ENCODE results near the gene SLC7A4.

Gene SLC7A4

DNA sequence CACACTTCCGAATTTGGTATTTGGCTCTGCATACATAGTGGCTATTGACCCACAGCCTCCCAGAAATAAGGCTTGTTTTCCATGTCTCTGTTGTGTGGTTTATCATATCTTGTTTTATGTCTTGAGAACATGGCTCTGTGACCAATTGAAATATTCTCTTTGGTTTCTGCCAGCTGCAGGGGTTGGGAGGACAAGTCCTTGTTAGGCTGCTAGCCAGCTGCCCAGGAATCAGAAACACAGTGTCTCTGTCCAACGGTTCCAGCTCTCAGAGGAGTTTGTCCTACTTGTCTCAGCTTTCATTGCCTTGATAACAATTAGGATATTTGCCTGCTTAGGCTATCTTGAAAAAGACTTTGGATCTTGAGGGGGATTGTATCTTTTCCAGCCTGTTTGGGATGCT lies 6.0 kb upstream of the SLC7A4 start:
- DNase-seq, result no peak

DNA sequence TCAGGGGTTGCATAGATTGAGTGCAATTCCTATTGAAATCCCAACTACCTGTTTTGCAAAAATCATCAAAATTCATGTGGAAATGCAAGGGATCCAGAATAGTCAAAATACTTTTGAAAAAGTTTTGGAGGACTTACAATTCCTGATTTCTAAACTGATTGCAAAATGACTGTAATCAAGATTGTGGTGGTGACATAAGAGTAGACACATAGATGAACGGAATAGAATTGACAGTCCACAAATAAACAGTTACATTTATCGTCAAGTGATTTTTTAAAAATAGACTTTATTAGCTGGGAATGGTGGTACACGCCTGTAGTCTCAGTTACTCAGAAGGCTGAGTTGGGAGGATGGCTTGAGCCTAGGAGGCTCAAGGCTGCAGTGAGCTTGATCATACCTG lies 2.6 kb upstream of the SLC7A4 start:
- DNase-seq, result no peak

DNA sequence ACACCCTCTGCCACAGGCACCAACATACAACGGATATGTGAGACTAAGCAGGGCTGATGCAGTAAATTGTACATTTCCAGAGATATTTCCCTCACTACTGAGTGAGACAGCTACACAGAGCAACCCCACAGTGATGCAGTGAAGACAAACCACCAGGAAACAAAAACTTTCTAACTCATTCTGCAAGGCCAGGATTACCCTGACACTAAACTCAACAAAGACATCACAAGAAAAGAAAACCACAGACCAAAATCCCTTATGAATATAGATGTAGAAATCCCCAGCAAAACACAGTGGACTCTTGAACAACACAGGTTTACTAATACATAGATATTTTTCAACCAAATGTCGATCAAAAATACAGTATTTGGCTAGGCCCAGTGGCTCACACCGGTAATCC lies 1.5 kb upstream of the SLC7A4 start:
- no peak for DNase-seq

DNA sequence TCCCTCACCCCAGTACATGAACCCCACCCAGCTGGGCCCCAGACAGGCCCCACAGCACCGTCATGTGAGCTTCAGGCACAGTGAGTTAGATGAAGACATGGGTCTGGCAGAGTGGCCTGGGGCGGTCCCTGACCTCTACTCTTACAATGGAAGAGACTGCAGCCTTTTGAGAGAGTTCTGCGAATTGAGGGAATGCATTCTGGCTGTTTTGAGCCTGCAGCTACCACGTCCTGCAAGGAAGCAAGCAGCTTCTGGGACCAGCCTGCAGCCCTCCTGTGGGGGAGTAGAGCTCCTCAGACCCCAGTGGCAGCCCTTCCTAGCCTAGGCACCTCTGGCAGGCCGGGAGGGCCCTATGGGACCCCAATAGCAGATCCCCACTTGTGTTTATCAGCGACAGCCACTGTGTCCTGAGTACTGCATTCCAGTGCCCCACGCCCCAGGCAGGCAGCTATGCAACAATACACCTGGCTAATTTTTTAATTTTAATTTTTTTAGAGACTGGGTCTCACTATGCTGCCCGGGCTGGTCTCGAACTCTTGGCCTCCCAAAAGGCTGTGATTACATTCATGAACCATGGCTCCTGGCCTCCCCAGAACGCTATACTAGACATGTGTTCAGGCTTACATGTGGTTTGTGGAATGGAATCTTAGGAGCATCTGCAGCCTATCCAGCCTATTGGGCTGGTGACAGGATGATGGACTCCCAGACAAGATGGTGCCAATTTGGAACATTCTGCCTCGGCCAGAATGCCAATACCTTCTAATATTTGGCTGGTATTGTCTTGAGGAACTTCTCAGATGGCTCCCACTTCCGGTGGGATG lies 717 bp upstream of the SLC7A4 start:
- no peak for DNase-seq

DNA sequence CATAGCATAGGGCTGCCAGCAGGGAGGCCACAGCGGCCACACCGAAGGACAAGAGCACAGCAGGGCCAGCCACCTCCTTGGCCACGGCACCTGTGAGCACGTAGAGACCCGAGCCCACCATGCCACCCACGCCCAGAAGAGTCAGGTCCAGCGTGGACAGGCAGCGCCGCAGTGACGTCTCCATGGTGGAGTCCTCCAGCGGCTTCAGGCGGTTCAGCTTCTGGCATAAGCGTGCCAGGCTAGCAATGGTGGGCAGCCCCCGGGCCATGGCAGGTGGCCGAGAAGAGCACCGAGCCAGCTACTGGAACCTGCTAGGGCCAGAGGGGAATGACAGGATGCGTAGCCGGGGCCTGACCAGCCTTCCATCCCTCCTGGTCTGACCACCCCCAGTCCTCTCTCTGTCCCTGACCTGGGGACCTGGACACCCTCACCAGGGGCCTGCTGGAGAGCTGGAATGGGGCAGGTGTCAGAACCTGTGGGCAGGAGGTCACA lies 770 bp downstream of the SLC7A4 start:
- DNase-seq, result no peak

DNA sequence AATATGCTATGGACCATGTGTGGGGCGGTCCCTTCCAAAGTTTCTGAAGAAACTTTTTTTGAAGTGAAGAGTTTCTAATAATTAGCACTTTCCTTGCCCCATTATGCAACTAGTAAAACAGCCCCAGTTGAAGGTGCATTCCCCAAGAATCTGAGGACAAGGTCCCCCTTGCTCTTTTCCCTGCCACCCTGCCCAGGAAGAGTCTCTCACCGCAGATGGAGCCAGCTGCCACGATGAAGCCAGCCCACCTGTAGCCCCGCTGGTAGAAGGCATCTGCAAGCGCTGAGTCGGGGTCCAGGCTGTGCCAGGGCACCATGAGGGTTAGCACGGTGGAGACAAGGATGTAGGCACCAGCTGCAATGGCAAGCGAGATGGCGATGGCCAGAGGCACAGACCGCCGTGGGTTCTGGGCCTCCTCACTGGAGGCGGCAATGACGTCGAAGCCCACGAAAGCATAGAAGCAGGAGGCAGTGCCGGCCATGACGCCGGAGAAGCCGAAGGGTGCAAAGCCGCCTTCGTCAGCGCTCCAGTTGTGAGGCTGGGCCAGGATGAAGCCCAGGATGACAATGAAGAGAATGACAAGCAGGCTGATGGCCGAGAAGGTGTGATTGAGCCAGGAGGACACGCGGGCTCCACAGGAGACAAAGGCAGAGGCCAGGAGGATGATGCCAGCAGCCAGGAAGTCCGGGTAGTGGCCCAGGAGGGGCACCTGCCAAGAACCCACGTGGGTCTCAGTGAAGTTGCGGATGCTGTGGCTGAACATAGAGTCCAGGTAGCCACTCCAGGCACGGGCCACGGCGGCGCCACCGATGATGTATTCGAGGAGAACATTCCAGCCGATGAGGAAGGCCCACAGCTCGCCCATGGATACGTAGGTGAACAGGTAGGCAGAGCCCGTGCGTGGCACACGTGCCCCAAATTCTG lies 1.5 kb downstream of the SLC7A4 start:
- DNase-seq, result no peak

DNA sequence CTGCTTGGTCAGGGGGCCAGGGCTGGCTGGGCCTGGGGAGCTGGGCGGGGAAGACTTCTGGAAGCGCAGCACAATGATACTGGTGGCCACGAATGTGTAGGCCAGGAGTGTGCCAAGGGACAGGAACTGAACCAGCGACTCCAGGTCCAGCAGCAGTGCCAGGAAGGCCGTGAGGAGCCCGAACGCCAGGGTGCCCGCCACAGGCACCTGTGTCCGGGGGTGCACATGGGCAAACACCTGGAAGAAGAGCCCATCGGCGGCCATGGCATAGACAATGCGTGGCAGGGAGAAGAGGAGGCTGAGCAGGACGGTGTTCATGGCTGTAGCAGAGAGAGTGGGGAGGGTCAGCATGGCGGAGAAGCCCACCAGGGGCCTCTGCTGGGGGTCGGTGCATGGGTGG lies 2.3 kb downstream of the SLC7A4 start:
- DNase-seq, result no peak

DNA sequence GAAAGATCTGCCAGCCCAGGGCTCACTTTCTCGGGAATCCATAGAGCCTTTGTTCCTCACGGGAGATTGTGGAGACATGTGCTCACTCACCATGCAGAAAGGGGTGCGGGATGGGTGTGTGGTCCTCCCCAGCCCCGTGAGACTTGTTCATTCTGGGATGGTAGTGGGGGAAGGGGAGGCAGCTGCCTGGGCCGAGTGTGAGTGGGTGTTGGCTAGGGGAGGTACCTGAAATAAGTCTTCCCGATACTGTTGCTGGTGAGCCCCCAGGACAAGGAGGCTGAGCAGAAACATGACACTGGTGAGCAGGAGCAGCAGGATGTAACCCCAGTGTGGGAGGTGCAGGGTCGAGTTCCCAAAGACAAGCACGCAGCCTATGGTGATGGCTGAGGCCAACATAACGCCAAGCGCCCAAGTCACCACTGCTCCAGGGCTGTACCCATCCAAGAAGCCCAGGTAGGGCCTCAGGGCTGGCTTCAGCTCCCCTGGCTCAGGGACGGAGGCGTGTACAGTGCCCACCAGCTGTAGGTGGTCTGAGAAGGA lies 2.8 kb downstream of the SLC7A4 start:
- DNase-seq, result no peak

DNA sequence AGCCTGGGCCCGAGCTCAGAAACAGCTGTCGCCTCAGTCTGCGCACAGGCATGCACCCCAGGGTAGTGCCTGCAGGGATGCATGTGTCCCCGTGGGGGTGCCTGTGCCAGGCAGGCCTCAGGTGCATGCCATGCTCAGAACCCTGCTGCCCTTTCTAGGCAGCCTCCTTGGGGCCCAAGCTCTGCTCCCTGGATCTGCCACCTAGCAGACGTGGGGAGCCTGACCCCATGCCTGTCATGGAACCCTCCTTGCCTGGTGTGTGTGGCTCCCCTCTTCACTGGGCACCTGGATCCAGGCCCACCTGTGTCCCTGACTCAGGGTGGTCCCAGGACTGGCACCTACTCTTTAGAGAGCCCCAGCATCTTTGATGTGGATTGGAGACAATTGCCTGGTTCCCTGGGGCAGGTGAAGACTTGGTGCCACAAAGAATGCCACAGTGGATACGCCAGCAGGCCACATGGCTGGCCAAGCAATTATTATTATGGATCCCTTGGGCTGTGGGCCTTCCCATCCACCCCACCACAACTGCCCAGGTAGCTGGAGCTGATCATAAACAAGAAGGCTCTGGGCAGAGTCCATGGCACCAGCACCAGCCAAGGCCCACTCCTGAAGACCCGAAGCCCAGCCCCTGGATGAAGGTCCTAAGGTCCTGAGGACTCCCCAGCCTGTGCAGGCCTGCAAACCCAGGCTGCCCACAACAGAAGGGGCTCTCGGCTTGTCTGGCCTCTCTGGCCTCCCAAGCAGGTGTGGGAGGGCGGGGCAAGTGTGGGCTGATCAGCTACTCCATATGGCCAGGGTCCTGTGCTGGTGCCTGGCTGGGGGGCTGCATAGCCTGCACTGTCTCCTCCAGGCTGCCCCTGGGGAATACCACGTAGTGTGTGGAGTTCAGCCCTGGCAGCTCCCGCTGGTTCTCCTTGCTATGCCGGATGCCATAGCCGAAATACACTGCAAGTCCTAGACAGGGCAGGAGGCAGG lies 3.8 kb downstream of the SLC7A4 start:
- no peak for DNase-seq

DNA sequence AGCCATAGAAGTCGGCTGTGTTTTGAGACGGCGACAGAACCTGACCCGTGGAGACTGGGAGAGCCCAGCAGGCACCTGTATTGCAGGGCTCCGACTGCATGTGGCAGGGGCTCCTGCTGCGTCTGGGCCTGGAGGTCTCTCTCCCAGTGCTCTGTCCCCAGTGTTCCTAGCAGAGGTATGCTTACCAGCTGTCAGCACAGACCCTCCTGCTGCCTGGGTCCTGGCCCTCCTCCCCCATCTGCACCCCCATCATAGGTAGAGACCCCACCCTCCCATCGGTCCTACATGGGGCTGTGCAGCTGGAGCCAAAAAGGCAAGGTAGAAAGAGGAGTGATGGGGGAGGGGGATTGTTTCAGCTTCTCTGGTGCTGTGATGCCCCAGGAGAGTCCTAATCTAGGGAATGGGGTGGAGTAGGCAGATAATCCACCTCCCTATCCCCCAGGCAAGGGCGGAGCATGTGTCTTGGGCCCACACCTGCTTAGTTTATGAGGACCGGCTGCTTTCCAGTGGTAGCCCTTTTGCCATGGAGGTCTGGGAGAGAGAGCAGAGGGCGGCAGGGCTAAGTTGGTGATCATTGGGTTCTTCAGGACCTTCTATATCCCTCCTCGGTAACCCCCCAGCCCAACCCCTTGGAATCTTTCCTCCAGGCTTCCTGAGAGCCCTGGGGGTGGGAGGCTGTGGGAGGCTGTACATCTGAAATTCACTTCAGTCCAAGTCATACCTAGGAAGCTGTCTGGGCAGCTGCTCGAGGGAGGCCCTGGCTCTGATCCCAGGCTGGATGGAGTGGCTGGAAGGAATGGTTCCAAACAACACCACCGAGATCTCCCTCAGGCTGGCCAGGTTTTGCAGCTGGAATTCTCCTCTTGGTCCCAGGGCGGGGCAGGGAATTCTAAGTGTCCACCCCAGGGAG lies 5.3 kb downstream of the SLC7A4 start:
- no peak for DNase-seq

DNA sequence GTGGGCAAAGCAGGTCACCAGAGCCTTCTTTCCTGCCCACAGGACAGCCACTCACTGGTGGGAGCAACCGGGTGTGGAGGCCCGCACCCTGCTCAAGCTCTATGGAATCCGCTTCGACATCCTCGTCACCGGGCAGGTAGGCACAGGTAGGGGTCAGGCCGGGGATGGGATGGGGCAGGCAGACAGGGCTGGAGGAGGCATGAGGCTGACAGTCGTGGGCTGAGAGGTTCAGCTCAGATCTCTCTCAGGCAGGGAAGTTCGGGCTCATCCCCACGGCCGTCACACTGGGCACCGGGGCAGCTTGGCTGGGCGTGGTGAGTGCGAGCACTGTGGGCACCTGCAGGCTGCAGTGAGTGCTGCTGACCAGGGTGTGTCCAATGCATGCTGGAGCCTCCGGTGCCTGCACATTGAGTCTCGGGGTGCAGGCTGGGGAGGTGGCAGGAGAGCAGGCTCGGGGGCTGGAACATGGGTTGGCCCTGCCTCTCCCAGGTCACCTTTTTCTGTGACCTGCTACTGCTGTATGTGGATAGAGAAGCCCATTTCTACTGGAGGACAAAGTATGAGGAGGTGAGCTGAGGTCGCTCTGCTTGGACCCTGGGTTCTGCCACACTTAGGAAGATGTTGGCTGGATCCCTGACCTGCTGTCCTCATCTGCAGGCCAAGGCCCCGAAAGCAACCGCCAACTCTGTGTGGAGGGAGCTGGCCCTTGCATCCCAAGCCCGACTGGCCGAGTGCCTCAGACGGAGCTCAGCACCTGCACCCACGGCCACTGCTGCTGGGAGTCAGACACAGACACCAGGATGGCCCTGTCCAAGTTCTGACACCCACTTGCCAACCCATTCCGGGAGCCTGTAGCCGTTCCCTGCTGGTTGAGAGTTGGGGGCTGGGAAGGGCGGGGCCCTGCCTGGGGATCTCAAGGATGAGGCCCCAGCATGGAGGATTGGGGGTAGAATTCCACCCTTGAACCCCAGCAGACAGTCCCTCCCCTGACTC lies 6.3 kb downstream of the SLC7A4 start:
- no peak for DNase-seq

DNA sequence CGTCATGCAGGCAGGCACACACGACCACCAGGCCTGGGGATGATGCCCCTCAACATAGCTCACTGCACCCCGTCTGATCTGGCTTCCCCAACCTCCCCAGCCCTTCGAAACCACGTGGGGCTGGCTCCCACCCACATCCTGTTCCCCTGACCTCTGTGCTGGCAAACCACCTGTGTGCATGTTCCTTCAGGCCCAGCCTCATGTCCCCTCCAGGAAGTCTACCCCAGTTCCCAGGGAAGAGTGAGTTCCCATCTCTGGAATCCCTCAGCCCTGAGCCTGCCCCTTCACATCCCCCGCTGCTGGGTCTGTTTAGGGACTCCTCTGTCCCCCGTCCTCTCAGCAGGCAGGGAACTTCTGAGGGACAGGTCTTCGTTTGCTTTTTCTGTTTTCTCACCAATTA lies 7.1 kb downstream of the SLC7A4 start:
- peak; percentile 34 for DNase-seq

DNA sequence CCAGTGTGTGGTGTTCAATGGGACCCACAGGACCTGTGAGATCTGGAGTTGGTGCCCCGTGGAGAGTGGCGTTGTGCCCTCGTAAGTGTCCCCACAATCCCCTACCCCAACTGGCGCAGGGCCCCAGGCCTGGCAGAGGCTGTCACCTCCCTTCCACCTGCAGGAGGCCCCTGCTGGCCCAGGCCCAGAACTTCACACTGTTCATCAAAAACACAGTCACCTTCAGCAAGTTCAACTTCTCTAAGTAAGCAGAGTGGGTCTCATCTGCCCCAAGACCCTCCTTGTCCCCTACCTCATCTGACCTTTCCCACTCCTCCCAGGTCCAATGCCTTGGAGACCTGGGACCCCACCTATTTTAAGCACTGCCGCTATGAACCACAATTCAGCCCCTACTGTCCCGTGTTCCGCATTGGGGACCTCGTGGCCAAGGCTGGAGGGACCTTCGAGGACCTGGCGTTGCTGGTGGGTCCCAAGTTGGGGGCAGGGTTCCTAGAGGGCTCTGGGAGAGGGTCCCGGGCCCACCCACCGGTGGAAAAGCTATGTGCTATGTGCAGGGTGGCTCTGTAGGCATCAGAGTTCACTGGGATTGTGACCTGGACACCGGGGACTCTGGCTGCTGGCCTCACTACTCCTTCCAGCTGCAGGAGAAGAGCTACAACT lies 9.3 kb downstream of the SLC7A4 start:
- no peak for DNase-seq

DNA sequence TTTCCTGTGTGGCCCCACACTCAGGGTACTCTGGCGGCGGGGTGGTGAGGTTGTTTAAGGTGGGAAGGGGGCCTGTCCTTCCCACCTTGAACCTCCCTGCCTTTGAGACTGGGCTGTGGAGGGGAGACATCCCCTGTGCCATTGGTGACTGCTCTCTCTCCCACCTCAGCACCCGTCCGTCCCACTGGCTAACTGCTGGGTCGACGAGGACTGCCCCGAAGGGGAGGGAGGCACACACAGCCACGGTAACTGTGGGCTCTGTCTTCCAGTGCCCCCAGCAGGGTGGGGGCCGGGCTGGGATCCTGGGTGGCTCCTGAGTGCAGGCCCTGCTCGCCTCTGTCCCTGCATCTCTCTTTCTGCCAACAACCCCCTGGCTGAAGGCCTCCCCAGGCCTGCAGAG lies 9.9 kb downstream of the SLC7A4 start:
- no peak for DNase-seq

DNA sequence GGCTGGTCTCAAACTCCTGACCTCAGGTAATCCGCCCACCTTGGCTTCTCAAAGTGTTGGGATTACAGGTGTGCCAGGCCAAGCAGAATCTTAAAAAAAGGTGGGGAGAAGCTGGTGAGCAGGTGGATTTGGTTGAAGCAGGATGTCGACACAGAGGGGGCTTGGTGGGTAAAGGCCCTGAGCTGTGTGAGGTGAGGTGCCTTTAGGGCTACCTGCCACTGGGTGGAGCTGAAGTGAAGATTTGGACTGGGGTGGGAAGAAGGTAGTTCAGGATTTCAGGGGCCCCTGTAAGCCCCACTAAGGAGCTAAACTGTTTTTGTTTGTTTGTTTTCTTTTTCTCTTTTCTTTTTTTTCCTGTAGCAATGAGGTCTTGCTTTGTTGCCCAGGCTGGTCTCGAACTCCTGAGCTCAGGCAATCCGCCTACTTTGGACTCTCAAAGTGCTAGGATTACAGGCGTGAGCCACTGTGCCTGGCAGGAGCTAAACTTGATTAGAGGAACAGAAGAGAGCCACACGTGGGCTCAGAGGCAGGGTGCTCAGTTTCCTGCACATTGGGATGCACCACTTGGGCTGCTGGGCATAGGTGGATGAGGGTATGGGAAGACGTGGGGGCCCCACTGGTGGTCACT lies 11.4 kb downstream of the SLC7A4 start:
- no peak for DNase-seq

DNA sequence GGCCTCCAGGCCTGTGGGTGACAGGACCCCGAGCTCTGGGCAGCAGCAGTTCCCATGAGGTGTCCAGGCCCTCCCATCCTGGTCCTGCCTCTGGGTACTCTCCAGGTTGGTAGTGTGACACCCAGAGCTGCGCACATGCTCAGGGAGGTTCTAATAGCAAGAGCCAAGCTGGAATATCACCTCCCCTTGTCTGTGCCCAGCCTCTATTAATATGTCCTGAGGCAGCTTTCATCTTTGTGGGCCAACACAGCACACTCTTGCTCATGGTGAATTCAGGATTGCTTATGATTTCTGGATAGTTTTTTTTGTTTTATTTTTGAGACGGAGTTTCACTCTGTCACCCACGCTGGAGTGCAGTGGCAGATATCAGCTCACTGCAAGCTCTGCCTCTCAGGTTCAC lies 14.0 kb downstream of the SLC7A4 start:
- DNase-seq, result no peak

DNA sequence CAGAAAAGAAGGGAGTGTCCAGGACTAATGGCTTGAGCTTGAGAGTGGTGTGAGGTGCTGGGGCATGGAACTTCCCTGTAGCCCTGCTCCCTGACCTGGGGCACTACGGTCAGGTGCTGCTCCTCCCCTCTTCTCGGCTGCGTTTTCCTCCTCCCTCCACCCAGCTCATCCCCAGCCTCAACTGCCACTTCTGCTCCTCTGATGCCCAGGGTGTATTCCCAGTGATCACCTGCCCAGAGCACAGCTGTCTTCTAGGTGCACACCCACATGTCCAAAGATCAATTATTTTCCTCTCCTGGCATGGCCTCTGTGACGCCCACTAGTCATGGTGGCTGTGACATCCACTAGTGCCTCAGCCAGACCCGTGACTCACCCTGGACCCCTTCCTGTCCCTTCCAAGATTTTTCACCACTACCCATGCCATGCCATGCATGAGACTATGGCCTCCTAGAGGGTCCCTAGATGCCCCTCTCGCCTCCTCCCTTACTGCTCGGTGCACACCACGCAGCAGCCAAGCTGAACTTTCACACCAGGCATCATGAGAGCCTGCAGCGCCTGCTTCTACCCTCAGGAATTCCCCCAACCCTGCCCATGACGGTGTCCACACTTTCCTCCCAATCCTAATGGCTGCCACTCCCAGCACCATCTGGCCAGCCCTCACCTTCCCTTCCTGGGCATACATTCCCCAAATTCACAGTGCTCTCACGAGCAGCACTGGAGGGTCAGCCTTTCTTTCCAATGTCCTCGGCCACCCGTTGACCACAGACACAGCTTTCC lies 15.5 kb downstream of the SLC7A4 start:
- no peak for DNase-seq

DNA sequence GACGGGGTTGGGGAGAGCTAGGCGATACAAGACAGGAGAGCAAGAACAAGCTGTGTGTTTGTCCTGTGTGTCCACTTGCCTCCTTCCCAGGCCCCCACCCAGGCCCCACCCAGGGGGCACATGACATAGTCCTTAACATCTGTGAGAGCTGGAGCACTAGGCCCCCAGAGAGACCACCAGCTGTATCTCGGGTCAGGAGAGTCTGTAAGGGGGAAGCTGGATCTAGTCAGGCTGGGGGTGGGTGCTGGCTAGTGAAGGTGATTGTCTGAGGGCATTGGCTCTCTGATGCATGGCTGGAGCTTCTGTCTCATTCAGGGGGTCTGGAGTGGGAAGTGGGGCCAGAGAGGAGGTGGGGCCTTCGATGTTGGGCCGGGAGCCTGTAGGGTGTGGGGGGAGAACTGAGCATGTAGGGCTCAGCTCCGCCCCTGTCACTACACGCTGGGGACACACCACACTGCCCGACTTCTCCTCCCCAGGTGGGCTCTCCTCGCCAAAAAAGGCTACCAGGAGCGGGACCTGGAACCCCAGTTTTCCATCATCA lies 16.8 kb downstream of the SLC7A4 start:
- no peak for DNase-seq

All from activated gamma-delta T cell treated with Interleukin-2 at 50 U/mL for 16 hours (primary cell).